HG02678 (cell line): Measurements from ENCODE around the gene CCDC97.
A peak's percentile ranks its signal among the peaks of the same experiment; 100 is the strongest.
"Not testable (repeated sequence)": the region's sequence is repeated elsewhere in the genome, so short reads cannot be mapped to it uniquely, and the experiment has no call there.

Source experiments
- ATAC-seq: cut with Tn5 transposase; IDR thresholded peaks from one replicate; pipeline ENCODE4 v1.9.1; 2021; ENCODE audit warnings: mild to moderate bottlenecking, moderate library complexity; ENCODE audit not compliant: unreplicated experiment

Gene CCDC97

DNA sequence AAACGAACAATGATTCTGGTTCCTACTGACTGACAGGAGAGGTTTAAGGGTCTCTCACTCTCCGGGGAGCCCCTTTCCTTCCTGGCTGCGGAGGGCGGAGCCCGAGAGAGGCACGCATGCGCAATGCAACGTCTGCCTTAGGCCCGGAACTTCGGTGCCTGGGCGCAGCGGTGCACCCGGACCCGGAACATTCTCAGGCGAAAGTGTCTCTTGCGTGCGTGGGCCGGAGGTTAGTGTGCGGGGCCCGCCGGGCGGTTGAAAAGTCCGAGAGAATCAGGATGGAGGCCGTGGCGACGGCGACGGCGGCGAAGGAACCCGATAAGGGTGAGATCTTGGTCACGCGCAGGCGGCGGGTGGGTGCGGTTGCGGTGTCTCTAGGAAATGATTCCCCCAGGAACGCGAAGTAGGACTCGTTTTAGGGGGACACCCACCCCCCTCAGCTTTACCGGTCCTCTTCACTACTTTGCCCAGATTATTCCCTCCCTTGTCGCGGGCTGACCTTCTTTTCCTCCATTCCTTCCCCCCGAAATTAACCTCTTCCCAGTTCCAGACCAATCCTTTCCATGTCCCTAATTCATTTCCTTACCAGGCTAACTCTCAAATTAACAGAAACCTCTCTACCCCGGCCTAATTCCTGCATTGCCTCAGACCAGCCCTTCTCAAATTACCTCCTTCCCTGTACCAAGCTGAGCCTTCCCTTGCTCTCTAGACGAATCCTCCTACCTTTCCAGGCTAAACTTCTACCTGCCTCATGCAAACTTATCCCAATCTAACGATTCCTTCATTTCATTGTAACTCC lies at the start of gene CCDC97:
Gene CCDC97 (plus strand): TSS at position 140 of the 799 bp plus-strand sequence. CDS start 139 bp downstream, at position 279.
- ATAC-seq: peak; percentile 72

DNA sequence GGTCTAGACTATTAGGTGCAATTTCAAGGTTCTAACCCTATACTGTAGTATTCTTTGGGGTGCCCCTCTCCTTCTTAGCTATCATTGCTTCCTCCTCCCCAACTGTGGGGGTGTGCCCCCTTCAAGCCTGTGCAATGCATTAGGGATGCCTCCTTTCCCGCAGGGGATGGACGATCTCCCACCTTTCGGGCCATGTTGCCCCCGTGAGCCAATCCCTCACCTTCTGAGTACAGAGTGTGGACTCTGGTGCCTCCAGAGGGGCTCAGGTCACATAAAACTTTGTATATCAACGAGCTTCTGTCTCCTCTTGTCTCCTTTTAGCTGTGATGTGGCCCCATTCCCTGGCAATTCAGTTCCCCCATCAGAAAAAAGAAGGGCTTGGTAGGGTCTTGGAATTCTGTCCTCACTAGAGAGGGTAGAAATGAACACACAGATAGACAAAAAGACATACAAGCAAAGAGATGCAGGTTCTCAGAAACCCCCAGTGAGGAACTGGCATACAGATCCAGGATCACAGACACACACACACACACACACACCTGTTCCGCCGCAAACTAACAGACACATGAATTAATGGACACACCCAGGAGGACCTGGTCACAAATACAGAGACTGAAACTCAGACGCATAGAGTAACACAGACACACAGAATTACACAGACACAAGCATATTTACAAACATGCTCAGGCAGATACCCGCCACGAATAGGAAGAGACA lies 48.3 kb upstream of the CCDC97 start:
- no peak for ATAC-seq

DNA sequence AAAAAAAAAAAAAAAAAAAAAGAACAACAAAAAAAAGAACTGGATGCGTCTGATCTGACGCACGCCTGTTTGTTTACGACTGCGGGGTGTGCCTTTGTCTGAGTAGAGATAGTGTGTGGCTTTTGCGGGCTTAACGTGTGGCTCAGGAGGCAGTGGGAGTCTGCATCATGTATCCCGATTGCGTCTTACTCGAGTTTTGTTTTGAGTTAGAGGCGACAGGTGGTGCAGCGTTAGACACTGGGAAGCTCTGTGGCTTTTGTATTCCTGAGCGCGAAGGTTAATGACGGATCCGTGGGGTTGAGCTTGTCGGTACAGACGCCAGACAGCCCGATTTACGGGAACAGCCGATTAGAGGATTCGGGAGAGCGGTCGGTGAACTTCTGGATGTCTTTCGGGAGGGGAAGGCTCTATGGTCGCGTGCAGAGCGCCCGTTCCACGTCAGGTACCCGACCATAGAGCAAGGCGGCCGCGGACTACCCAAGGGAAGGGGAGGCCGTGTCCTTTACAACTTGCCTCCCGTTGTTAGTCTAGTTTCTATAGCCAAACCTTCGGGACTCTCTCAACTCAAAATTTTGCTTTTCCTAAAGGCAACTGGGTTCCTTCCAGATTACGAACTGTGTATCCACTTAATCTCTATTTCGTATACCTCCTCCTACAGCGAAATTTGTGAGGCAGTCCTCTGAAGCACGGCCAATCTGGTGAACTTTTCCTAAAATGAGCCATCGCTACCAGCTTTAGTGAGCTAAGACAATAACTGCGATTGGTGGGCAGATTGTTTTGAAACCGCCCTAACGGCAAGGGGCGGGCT lies 46.7 kb upstream of the CCDC97 start:
- peak; percentile 4 for ATAC-seq

DNA sequence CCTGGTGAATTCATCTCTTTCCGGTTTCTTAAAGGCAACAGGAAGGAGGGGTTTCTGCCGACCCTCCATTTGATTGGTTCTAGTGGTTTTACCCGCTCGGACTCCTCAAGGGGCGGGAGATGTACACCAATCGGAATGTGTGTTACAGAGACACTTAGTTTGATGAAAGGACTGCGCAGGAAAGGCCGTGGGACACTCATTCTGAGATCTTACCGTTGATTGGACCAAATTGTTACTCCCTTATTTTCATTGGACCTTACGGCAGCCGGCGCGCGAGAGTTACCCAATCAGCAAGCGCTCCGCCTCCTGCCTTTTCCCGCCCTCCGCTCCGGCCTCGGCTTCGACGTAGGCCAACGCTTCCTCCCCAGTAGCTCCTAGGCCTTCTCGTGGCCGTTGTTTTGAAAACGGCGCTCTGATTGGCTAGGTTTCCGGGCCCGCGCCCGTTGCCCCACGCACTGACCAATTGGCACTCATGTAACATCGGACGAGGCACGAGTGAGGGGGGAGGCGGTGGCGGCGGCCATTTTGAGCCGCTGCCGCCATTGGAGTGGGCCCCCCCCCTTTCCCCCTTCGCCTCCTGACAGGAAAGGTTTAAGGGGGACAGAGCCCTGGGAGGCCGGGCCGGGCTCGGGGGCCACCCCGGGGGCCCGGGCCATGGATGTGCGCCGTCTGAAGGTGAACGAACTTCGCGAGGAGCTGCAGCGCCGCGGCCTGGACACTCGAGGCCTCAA lies 46.0 kb upstream of the CCDC97 start, which contains the start of gene HNRNPUL1:
Gene HNRNPUL1 (plus strand): TSS at position 523 of the 731 bp plus-strand sequence. CDS start 132 bp downstream, at position 655.
- peak; percentile 72 for ATAC-seq

DNA sequence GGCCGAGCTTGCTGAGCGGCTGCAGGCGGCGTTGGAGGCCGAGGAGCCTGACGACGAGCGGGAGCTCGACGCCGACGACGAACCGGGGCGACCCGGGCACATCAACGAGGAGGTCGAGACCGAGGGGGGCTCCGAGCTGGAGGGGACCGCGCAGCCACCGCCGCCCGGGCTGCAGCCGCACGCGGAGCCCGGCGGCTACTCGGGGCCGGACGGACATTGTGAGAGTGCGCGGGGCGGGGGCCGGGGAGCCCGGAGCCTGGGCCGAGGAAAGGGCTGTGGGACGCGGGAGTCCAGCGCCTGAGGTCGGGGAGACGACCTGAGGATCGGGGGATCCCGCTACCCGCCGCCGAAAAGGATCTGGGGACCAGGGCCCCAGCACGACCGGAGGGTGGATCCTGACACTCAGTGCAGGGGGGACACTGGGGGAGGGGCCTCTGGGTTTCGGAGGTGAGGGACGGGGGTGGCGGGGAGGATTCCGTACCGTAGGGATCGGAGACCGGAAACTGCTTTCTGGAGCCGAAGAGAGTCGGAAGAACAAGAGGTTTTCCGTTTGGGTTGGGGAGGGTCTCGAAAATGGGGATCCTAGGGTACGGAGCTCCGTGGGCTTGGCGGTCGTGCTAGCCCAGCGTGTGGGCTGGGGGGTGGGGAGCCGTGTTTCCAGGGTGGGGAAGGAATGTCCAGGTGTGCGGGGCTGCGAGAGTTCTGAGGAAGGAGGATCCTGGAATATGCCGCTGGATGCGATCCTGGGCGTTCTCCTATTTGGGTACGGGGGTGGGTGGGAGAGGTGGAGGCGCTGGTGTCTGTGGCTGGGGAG lies 45.2 kb upstream of the CCDC97 start:
- ATAC-seq: no peak

DNA sequence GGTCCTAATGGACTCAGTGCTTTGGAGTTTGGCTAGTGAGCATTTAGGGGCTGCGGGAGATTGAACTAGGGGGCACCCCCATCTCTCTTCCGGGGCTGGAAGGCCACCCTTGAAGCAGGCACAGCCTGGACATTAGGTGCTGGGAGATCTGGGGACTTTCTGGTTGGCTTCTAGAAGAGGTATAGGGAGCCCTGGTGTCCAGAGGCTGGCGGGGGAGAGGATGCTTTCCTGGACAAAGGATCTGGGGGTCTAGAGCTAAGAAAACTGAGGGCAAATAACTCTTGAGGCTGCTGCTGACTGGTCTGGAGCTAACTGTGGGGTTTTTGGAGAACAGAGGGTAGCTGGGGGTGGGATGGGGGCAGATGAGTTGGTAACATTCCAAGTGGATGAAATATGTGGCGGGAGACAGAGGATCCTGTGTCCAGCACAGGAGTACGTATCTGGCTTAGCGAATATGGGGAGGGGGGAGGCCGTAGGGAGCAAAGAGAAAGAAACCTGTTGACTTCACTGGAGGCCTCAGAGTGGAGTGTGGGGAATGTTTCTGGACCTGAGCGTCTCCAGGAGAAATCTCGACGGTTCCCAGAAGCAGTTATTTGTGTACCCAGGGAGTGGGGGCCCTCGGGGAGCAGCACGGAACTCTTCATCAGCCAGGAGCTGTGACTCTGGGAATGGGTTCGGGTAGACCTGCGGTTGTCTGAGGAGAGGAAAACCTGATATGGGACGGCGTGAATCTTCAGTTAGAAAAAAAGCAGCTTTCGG lies 44.4 kb upstream of the CCDC97 start:
- ATAC-seq: no peak

DNA sequence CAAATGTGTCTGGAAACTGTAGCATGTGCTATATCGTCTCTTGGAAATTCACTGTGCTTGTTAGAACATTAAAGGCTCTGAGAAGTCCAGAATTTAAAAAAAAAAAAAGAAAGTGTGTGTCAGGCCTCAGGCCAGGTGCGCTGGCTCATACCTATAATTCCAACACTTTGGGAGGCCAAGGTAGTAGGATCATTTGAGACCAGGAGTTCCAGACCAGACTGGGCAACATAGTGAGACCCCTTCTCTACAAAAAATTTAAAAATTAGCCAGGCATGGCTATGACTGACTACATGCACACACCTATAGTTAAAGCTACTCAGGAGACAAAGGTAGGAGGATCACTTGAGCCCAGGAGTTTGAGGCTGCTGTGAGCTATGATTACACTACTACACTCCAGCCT lies 40.9 kb upstream of the CCDC97 start:
- no peak for ATAC-seq

DNA sequence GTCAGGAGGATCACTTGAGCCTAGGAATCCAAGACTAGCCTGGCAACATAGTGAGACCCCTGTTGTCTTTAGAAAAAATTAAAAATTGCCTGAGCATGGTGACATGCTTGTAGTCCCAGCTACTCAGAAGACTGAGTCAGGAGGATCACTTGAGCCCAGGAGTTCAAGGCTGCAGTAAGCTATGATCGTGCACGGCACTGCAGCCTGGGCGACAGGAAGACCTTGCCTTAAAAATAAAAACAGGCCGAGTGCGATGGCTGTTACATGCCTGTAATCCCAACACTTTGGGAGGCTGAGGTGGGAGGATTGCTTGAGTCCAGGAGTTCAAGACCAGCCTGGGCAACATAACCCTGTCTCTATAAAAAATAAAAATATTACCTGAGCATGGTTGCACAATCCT lies 40.4 kb upstream of the CCDC97 start:
- ATAC-seq: no peak

DNA sequence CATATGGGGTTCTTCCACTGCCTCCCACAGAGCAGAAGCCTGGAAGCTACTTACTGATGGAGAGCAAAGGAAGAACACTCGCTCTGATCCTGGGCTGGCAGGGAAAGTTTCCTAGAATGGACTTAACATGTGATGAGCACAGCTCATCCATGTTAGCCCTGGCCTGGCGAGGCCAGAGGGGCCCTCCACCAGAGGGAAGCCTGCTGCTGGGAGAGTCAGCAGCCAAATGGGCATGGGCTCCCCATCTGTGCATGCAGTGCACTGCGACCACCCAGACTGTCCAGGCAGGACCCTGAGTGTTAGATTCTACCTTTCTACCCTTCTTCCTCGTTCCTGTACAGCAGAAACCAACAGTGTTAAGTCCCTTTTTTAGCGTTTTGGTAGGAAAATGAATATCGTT lies 36.9 kb upstream of the CCDC97 start:
- ATAC-seq: no peak

DNA sequence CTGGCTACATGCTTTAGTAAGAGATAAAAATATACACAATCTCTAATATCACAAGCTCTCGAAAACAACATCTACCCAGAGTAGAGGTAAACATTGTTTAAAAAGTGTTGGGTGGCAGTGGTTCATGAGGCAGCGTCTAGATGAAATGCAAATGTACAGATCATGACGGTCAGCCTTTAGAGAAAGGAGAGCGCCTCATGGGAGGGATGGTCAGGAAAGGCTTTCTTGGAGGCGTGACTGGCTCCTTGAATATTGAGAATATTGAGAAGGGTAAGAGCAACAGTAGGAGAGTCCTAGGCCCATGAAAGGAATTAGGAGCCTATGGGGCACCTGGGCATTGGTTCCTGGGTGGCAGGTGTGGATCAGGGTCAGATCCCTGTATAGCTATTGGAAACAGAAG lies 35.2 kb upstream of the CCDC97 start:
- no peak for ATAC-seq

DNA sequence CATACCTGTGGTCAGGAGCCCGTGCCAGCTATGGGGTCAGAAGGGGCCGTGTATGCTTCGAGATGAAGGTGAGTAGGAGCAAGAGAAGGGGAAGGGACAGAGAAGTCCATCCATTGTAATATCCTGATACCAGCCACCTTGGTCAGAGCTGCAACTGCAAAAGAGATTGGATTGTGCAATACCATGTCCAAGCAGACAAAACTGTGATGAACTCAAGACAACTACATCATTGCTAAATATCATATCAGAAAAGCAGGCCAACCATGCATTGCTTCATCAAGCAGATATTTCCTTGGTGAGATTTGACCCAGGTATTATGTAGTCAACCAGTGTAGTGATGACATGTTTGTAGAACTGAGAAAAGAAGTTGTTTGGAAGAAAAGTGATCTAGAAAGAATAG lies 33.7 kb upstream of the CCDC97 start:
- ATAC-seq: no peak

DNA sequence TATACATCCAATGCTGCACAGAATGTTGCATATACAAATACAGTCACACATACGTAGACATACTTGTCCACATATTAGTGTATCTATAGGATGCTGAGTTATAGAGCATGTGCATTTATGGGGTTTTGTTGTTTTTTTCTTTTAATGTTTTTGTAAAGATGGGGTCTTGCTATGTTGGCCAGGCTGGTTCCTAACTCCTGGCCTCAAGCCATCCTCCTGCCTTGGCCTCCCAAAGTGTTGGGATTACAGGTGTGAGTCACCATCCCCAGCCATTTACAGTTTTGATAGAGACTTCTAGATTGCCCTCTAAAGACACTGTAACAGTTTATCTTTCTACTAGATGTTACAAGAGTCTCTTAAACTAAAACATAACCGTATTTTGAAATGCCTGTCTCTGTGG lies 31.5 kb upstream of the CCDC97 start:
- no peak for ATAC-seq

DNA sequence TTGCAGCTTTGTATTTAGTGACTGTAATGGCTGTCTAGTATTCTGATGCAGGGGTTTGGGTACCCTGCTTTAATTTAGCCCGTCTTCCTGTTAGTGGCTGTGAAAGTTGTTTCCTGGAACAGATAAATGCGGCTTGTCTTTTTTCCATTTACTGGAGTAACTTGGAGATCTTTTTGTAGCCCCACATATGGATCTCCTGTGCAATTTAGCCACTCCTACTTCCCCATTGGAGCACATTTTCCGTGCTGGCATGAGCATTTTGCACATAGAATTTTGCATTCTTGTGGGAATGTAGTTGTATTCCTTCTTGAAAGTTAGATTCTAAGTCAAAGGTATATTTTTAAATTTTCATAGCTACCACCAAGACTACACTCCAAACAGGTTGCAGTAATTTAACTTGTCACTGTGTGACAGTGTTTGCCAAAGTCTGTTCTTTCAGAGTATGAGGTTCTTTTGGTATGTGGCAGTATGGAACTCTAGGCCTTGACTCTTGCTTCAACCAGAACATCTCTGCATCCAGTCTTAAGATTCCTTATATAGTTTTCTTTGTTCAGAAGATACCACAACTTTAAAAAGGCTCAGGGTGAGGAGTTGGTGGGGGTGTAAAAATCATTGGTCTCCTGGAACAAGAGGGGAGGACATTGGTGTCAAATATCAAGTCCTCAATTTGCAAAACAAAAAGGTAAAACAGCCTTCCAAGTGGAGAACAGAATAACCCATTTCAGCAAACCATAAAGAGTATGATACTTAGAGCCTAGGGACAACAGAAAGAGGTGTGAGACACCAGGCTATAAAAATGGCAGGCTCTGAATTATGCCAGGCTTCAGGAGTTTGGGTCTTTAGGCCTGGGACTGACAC lies 21.1 kb upstream of the CCDC97 start:
- ATAC-seq: no peak

DNA sequence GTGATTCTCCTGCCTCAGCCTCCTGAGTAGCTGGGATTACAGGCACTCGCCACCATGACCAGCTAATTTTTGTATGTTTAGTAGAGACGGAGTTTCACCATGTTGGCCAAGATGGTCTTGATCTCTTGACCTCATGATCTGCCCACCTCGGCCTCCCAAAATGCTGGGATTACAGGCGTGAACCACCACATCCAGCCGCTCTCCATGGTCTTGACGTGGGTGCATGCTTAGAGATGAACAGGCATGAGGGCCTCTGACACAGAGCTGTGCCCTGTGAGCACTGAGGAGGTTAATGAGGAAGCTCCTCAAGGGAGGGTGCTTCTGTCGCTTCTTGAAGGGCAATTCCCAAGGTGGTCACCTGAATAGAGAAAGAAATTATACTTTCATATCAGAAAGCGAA lies 20.2 kb upstream of the CCDC97 start:
- not testable (repeated sequence) for ATAC-seq

DNA sequence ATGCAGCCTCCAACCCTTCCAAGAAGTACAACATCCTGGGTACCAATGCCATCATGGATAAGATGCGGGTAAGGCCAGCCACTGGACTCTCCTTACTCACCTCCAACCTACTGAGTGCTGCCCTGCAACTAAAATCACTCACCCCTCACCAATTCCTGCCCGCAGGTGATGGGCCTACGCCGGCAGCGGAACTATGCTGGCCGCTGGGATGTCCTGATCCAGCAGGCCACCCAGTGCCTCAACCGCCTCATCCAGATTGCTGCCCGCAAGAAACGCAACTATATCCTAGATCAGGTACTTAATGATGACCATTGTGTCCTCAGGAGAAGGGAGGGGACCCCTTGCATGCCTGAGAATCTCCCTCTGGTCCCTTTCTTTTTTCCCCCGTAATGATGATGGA lies 15.6 kb upstream of the CCDC97 start:
- no peak for ATAC-seq

DNA sequence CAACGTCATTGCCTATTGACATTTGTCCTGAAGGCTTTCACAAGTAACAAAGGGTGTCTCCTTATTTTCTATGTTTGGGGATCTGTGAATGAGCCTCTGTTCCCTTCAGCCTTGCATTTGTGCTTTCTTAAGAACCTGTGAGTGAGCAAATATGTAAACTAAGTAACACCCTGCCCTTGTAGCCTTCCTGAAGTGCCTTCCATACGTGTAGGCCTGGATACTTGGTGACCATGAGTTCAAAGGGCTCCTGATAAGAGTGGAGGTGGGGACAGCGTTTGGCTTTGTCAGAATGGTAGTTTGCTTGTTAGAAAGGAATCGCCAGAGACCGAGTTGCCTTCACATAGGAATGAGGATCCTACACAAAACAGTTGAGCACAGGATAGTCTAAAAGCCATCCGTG lies 14.5 kb upstream of the CCDC97 start:
- no peak for ATAC-seq

DNA sequence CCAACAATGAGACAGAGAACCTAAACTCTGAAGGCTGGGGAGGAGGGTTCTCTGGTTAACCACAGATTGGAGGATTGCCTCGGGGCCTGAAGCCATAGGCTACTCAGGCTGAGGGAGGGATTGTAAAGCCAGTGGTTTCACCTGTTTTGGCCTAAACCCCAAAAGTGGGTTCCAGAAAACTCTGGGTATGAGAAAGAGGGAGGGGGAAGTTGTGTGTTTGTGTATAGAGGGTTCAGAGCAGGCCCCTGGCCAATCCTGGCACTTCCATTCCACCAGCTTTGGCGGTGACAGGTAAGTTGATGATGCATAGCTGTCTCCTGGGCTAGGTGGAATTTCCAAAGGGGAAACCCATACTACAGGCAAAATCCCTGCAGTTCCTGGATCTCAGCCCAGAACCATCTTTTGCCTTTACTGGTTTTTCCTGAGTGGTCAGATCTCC lies 13.5 kb upstream of the CCDC97 start:
- ATAC-seq: no peak
